NOMO-1 treated with DMSO at 0.1 percent for 48 hours (cell line): ENCODE results near the gene SPINT1.

Experiments used
- DNase-seq: peaks from one replicate; lab custom pipeline; 2025; ENCODE audit not compliant: unreplicated experiment; lab: John Stamatoyannopoulos, UW

SPINT1 gene

DNA sequence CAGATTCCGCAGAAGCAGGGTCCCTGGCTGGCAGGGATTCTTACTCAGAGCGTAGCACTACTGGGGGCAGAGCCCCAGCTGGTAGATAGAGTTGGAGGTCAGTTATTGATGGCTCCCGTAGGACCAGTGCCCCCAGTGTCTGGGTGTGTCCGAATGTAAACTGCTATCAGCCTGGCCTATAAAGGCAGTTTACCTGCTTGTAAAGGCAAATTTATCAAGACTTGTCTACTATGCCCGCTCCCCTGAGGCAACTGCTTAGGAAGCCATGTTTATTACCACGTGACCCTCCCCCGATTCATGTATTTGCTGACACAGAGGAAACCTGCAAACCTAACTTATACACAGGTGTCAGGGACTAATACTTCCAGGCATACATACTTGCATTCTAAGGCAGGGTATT is 14.7 kb upstream of the SPINT1 start:
- DNase-seq, result no peak

GRCh38 chr15:40830884-40831283 is 13.0 kb upstream of the SPINT1 start:
- no peak for DNase-seq

- DNase-seq, result no peak
Observed at GRCh38 chr15:40831861-40832260, 12.0 kb upstream of the SPINT1 start.

GRCh38 chr15:40832903-40833302 is 10.9 kb upstream of the SPINT1 start:
- DNase-seq, result no peak

- no peak for DNase-seq
Observed at GRCh38 chr15:40836020-40836419, 7.8 kb upstream of the SPINT1 start.

DNA sequence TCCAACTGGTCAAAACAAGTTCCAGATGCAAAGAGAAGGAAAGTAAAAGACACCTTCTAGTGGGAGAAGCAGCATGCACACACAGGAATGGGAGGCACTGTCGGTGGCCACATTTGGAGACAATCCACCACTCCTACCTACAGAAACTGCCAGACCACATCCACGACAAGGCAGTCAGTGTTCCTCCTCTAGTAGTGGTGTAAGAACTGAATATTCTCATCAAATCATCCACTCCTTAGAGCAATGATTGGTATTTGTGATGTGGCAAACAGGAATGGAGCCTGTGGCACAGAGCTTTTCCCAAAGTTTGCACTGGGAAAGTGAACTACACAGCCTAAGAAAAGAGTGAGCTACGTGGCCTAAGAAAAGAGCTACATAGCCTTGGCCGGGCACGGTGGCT is 5.1 kb upstream of the SPINT1 start:
- DNase-seq, result no peak

DNA sequence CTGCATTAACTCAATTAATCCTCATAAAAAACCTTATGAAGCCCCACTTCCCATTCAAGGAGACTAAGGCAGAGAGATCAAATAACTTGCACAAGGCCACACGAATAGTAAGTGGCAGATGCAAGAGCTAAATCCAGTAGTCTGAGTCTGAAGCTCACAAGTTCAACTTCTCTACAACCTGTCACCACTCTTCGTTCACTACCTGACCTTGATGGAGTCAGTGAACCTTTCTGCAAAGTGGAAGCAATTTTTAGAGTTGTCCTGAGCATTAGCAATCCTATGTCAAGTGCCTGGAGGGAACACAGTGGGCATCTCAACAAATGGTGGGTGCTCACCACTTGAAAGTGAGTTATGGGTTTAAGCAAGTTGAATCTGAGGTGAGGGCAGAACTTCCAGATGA is 2.1 kb upstream of the SPINT1 start:
- DNase-seq, result no peak

- DNase-seq, result no peak
Observed at GRCh38 chr15:40843261-40843884, 475 bp upstream of the SPINT1 start.

DNA sequence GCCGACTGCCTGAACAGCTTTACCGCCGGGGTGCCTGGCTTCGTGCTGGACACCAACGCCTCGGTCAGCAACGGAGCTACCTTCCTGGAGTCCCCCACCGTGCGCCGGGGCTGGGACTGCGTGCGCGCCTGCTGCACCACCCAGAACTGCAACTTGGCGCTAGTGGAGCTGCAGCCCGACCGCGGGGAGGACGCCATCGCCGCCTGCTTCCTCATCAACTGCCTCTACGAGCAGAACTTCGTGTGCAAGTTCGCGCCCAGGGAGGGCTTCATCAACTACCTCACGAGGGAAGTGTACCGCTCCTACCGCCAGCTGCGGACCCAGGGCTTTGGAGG is 815 bp downstream of the SPINT1 start:
- DNase-seq, result peak; percentile 56

DNA sequence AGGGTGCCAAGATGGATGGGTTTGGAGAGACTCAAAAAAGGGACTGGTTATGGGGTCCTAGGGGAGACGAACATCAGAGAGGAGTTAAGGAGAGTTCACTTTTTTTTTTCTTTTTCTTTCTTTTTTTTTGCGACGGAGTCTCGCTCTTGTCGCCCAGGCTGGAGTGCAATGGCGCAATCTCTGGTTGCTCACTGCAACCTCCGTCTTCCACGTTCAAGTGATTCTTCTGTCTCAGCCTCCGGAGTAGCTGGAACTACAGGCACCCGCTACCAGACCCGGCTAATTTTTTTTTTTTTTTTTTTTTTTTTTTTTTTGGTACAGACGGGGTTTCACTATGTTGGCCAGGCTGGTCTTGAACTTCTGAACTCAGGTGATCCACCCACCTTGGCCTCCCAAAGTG is 1.2 kb downstream of the SPINT1 start:
- peak; percentile 56 for DNase-seq

DNA sequence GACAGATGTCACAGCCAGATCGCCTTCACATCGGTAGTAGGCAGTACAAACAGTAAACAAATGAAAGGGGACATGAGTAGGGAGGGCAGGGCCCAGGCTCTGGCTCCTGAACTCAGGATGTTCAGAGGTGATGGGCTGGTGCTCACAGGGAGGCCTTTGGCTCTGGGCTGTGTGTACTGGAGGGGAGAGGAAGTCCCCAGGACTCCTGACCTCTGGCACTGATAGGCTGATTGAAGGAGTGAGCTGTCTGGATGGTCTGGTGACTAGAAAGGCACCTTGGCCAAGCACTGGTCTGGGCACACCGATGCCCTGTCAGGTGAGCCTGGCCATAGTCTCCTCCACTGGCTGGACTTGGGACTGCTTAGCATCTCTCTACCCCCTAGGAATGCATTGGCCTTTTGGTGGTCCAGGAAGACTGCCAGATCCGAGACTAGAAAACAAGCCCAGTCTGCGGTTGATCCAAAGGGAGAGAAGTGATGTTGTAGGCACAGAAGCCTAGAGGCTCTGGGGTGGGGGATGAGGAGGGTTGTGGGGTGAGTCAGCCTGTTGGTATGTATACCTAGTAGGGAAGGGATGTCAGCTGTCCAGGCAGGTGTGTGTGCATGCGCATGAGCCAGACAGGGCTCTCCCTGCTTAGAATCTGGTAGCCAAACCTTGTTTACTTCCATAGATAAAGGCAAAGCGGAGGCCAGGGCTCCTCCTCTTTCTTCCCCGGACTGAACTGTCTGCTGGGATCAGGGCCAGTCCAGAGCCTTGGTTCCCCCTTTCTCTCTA is 1.9 kb downstream of the SPINT1 start:
- DNase-seq, result peak; percentile 13

- DNase-seq, result no peak
Observed at GRCh38 chr15:40846841-40847222, 3.0 kb downstream of the SPINT1 start.

GRCh38 chr15:40847223-40847961 is 3.5 kb downstream of the SPINT1 start:
- peak; percentile 95 for DNase-seq

DNA sequence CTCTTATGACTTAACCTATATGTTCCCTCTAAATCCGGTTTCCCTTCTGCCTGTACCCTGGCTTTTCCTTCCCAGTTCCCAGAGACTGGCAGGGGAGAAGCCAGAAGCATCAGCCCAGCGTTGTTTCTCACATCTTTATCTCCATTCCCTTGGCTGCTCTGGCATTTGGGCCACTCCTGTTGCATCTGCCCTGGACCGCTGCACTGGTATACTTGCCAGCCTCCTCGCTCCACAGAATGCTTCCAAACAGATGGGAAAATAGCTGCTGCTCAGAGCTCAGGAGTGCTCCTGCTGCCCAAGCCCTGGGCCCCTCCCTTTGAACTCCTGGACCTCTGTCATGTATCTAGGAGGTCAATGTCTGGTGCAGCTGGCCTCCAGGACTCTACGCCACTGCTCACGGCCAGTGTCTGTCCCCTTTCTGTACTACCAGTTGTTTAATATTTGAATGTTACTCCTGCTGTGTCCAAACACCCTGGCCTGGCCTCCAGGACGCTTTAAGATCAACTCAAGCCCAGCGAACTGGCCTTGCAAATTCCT is 6.8 kb downstream of the SPINT1 start:
- DNase-seq, result no peak

DNA sequence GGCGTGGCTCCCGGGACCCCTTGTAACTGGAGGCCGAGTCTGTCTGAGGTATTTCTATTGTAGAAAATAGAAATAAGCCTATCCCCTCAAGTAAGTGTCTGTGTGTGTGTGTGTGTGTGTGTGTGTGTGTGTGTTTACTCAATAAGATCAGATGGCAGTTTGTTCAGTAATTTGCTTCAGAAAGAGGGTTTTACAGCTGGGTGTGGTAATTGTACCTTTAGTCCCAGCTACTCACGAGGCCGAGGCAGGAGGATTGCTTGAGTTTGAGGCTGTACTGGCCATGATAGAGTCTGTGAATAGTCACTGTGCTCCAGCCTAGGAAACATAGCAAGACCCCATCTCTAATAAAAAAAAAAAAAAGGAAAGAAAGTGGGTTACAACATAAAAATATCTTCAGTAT is 8.7 kb downstream of the SPINT1 start:
- no peak for DNase-seq

GRCh38 chr15:40853241-40853890 is 9.5 kb downstream of the SPINT1 start:
- DNase-seq, result no peak

- no peak for DNase-seq
Observed at GRCh38 chr15:40854161-40854560, 10.3 kb downstream of the SPINT1 start.

- no peak for DNase-seq
Observed at GRCh38 chr15:40855706-40856234, 11.9 kb downstream of the SPINT1 start.

- DNase-seq, result no peak
Observed at GRCh38 chr15:40856746-40857145, 12.9 kb downstream of the SPINT1 start.

DNA sequence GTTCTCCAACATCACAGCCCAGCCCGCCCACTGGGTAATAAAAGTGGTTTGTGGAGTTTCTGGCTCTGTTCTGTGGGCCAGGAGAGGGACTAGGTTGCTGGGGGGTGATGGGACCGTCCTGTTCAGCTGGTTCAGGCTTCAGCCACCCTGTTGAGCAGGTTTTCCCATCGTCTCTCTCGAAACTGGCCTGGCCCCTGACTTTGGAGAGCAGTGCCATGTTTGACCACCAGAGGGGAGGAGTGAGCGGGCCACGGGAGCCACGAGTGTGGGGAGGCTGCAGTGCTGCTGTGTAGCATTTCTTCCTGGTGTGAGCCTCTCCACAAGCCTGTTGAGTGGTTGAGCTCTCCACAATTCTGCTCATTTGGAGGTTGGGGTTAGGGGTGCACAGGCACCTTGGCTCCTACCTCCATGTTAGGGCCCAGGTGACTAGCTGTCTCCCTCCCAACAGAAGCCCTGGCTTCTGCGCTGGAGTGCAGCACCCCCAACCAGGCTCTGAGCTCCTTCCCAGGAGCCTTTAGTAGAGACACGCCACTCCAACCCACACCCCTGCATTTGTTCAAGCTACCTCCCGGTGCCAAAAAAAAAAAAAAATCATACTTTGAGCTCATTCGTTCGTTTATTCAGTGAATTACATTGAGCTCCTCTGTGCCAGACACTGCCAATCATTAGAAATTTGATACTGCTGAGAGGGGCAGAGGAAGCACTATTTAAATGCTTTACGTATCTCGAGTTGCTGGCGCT is 13.9 kb downstream of the SPINT1 start:
- DNase-seq, result peak; percentile 65

DNA sequence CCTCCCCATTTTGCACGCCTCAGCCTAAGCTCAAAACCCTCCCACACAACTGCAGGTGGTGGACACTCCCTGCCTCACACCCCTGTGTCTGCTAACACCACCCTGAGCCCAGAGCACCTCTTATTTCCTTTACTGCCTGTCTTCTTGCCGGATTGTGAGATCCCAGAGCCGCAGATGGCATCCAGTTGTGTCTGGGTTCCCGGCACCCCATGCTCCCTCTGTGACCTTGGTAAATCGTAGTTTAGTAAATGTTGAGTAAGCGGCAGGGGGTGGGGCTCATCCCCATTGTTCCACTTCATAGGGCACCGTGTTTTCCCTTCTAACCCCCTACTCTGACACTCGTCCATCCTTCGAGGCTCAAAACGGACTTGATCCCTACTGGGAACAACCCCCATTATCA is 14.9 kb downstream of the SPINT1 start:
- no peak for DNase-seq
